Ovary (tissue), 3 donors: Measurements from ENCODE around the gene PCBP4.

Experiments used
- CTCF ChIP-seq, 3 donors: fragments of 450-650 bp in 2 of 3; fragments of 200-600 bp in 1 of 3; IDR thresholded peaks; one replicate each; pipeline versions ENCODE4 v1.5.1 to v1.8.0; 2016 to 2022; ENCODE audit warnings: antibody characterized with exemption in 3 of 3, mild to moderate bottlenecking in 1 of 3
- POLR2A ChIP-seq: fragments of 450-650 bp; IDR thresholded peaks from one replicate; pipeline ENCODE4 v1.6.1; 2017; ENCODE audit warnings: antibody characterized with exemption, mild to moderate bottlenecking, moderate library complexity
- donor health status: DM: no; HTN: no; CAD: no.

GRCh38 chr3:51931756-51932155 lies 35.5 kb downstream of the PCBP4 start:
- TF ChIP-seq CTCF (IDR thresholded peaks at IDR 0.05) (no peak), POLR2A (no peak)
